ENCODE data around the gene NEK4.

GRCh38 chr3:52684184-52684583, 86.6 kb downstream of the NEK4 start:
- TF ChIP-seq, protein P1, sequence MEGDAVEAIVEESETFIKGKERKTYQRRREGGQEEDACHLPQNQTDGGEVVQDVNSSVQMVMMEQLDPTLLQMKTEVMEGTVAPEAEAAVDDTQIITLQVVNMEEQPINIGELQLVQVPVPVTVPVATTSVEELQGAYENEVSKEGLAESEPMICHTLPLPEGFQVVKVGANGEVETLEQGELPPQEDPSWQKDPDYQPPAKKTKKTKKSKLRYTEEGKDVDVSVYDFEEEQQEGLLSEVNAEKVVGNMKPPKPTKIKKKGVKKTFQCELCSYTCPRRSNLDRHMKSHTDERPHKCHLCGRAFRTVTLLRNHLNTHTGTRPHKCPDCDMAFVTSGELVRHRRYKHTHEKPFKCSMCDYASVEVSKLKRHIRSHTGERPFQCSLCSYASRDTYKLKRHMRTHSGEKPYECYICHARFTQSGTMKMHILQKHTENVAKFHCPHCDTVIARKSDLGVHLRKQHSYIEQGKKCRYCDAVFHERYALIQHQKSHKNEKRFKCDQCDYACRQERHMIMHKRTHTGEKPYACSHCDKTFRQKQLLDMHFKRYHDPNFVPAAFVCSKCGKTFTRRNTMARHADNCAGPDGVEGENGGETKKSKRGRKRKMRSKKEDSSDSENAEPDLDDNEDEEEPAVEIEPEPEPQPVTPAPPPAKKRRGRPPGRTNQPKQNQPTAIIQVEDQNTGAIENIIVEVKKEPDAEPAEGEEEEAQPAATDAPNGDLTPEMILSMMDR (IDR thresholded peaks at IDR 0.05; ENCODE audit: insufficient read depth, low read length), result no peak
- TF ChIP-seq POLR2AphosphoS5 (IDR thresholded peaks at IDR 0.05; ENCODE audit: low read depth), result no peak
- TF ChIP-seq REST (IDR thresholded peaks at IDR 0.05; ENCODE audit: insufficient replicate concordance, low read depth), result no peak
- TF ChIP-seq SPI1 (IDR thresholded peaks at IDR 0.05; ENCODE audit: borderline replicate concordance, low read depth), result no peak
- no peak for TF ChIP-seq GABPA (IDR thresholded peaks at IDR 0.05; ENCODE audit: low read depth)

Measured in HL-60 (cell line).